WTC11 (cell line): ENCODE measurements around the gene CNPY1. TPM values are rescaled to one million over a fixed set of nuclear protein-coding genes. Genes with fewer than 3 reads are reported as not detected.

Source experiments
- ATAC-seq: fragments of 200-7000 bp; cut with Tn5 transposase; 2 replicates; pipeline ENCODE4 v1.10.0; 2021; ENCODE audit warnings: mild to moderate bottlenecking, moderate library complexity
- CTCF ChIA-PET: fragments of 300-600 bp; sonication (Branson Sonifier 250); formaldehyde crosslinking; loops from one replicate; lab custom pipeline; 2021; ENCODE audit warnings: antibody characterized with exemption; lab: Charles Lee
- POLR2A ChIA-PET: fragments of 350-600 bp; sonication (Branson Sonifier 250); formaldehyde crosslinking; loops from one replicate; lab custom pipeline; 2021; ENCODE audit warnings: antibody characterized with exemption; lab: Charles Lee
- DNase-seq: peaks from one replicate; pipeline ENCODE4 v3.0.0; 2021; ENCODE audit warnings: low spot score
- H3K27ac Mint-ChIP-seq: 2 replicates; pipeline ENCODE4 v1.8.0; 2021; ENCODE audit warnings: mixed read lengths
- H3K27me3 Mint-ChIP-seq: 2 replicates; pipeline ENCODE4 v1.8.0; 2021; ENCODE audit warnings: low read depth, mild to moderate bottlenecking, moderate library complexity, mixed read lengths
- H3K36me3 Mint-ChIP-seq: 2 replicates; pipeline ENCODE4 v1.8.0; 2021; ENCODE audit warnings: mixed read lengths
- H3K4me1 Mint-ChIP-seq: 2 replicates; pipeline ENCODE4 v1.8.0; 2022; ENCODE audit warnings: mixed read lengths
- H3K4me3 Mint-ChIP-seq: 2 replicates; pipeline ENCODE4 v1.8.0; 2021; ENCODE audit warnings: mild to moderate bottlenecking, moderate library complexity, mixed read lengths
- H3K9me3 Mint-ChIP-seq: 2 replicates; pipeline ENCODE4 v1.8.0; 2021; ENCODE audit warnings: mixed read lengths
- AFF4 ChIP-seq: sonication (generic); formaldehyde crosslinking; IDR thresholded peaks from 2 replicates; pipeline ENCODE4 v1.8.1; 2023; ENCODE audit warnings: mild to moderate bottlenecking, missing genetic modification reagents, borderline replicate concordance
- E2F5 ChIP-seq: sonication (generic); formaldehyde crosslinking; IDR thresholded peaks from 2 replicates; pipeline ENCODE4 v1.8.1; 2022; ENCODE audit warnings: mild to moderate bottlenecking, moderate library complexity, missing genetic modification reagents
- EMX1 ChIP-seq: fragments of 250-450 bp; sonication (Bioruptor Pico); IDR thresholded peaks from 2 replicates; pipeline ENCODE4 v1.8.0; 2021; ENCODE audit warnings: mild to moderate bottlenecking
- ERG ChIP-seq: fragments of 250-450 bp; sonication (Bioruptor Pico); IDR thresholded peaks from 2 replicates; pipeline ENCODE4 v1.8.0; 2021; ENCODE audit warnings: mild to moderate bottlenecking
- ETV6 ChIP-seq: sonication (generic); formaldehyde crosslinking; IDR thresholded peaks from 2 replicates; pipeline ENCODE4 v1.8.1; 2022; ENCODE audit warnings: mild to moderate bottlenecking, missing genetic modification reagents
- FOXJ3 ChIP-seq: sonication (generic); formaldehyde crosslinking; IDR thresholded peaks from 2 replicates; pipeline ENCODE4 v1.9.0; 2021; ENCODE audit warnings: missing genetic modification reagents, mild to moderate bottlenecking, borderline replicate concordance
- GABPB1 ChIP-seq: sonication (generic); formaldehyde crosslinking; IDR thresholded peaks from 2 replicates; pipeline ENCODE4 v1.8.1; 2023; ENCODE audit warnings: mild to moderate bottlenecking, missing genetic modification reagents
- GTF2I ChIP-seq: fragments of 250-450 bp; sonication (Bioruptor Pico); conservative IDR thresholded peaks from 2 replicates; pipeline ENCODE4 v1.4.0; 2021; ENCODE audit warnings: mild to moderate bottlenecking
- IRF2 ChIP-seq: sonication (generic); formaldehyde crosslinking; IDR thresholded peaks from 2 replicates; pipeline ENCODE4 v1.8.0; 2022; ENCODE audit warnings: low read depth, missing genetic modification reagents, borderline replicate concordance
- JUN ChIP-seq: sonication (generic); formaldehyde crosslinking; IDR thresholded peaks from 2 replicates; pipeline ENCODE4 v1.8.0; 2023; ENCODE audit warnings: mild to moderate bottlenecking, missing genetic modification reagents
- NFYB ChIP-seq: sonication (generic); formaldehyde crosslinking; conservative IDR thresholded peaks from 2 replicates; pipeline ENCODE4 v1.8.0; 2022; ENCODE audit warnings: low read depth, missing genetic modification reagents
- RORB ChIP-seq: fragments of 250-450 bp; sonication (Bioruptor Pico); IDR thresholded peaks from 2 replicates; pipeline ENCODE4 v1.9.0; 2021; ENCODE audit warnings: mild to moderate bottlenecking
- SMAD4 ChIP-seq: sonication (generic); formaldehyde crosslinking; IDR thresholded peaks from 2 replicates; pipeline ENCODE4 v1.8.0; 2022; ENCODE audit warnings: mild to moderate bottlenecking, missing genetic modification reagents
- STAT6 ChIP-seq: sonication (generic); formaldehyde crosslinking; conservative IDR thresholded peaks from 2 replicates; pipeline ENCODE4 v1.8.1; 2023; ENCODE audit warnings: mild to moderate bottlenecking, low read depth, missing genetic modification reagents, moderate library complexity
- ZBTB21 ChIP-seq: sonication (generic); formaldehyde crosslinking; IDR thresholded peaks from 2 replicates; pipeline ENCODE4 v1.8.1; 2023; ENCODE audit warnings: mild to moderate bottlenecking, missing genetic modification reagents, borderline replicate concordance
- ZNF138 ChIP-seq: sonication (generic); formaldehyde crosslinking; conservative IDR thresholded peaks from 2 replicates; pipeline ENCODE4 v1.8.1; 2022; ENCODE audit warnings: mild to moderate bottlenecking, moderate library complexity, missing genetic modification reagents
- ZNF317 ChIP-seq: sonication (generic); formaldehyde crosslinking; IDR thresholded peaks from 2 replicates; pipeline ENCODE4 v1.8.1; 2023; ENCODE audit warnings: low read depth, mild to moderate bottlenecking, moderate library complexity, missing genetic modification reagents, borderline replicate concordance
- ZNF416 ChIP-seq: fragments of 250-450 bp; sonication (Bioruptor Pico); IDR thresholded peaks from 2 replicates; pipeline ENCODE4 v1.9.0; 2021; ENCODE audit warnings: mild to moderate bottlenecking, inconsistent platforms
- ZNF532 ChIP-seq: fragments of 250-450 bp; sonication (Bioruptor Pico); IDR thresholded peaks from 2 replicates; pipeline ENCODE4 v1.9.0; 2021; ENCODE audit warnings: mild to moderate bottlenecking, borderline replicate concordance
- ZSCAN18 ChIP-seq: fragments of 250-450 bp; sonication (Bioruptor Pico); IDR thresholded peaks from 2 replicates; pipeline ENCODE4 v2.1.2; 2022; ENCODE audit warnings: mild to moderate bottlenecking, moderate library complexity
- total RNA-seq: library from RNA; stranded (reverse); gene quantifications from 3 replicates; pipeline ENCODE4 v1.2.3, GENCODE V29; 2021

Gene CNPY1
- total RNA-seq, 1 experiment from 2014 or later: 0.09 TPM

GRCh38 chr7:155551785-155552611, 5.6 kb upstream of the CNPY1 start (continued):
- TF ChIP-seq JUN (no peak), ETV6 (CRISPR knock-in tag) (no peak), IRF2 (no peak), FOXJ3 (CRISPR knock-in tag) (no peak), GTF2I (CRISPR knock-in tag) (no peak), AFF4 (no peak), STAT6 (CRISPR knock-in tag) (no peak)

- Mint-ChIP-seq H3K36me3 (no peaks in the 10 kb centered on the region), H3K4me3 (no peak overlapping the region), H3K4me1 (no peaks in the 10 kb centered on the region; the same call in 1 of the 2 replicates), H3K9me3 (peaks cover 9% of the 10 kb centered on the region), H3K27me3 (no peaks in the 10 kb centered on the region), H3K27ac (no peak overlapping the region)
- POLR2A ChIA-PET: no interaction called here
- DNase-seq (no peak), ATAC-seq (no peak)
- CTCF ChIA-PET: interaction anchor here (1.6 kb wide), 1 partner anchor 48 kb away, joined by 6 read pairs; no protein-coding TSS in a partner anchor
- TF ChIP-seq SMAD4: no peak
- TF ChIP-seq EMX1 (CRISPR knock-in tag): no peak
- no peak for TF ChIP-seq ZNF532
- no peak for TF ChIP-seq ZNF416
- TF ChIP-seq ZBTB21: no peak
- no peak for TF ChIP-seq NFYB (CRISPR knock-in tag)
- no peak for TF ChIP-seq RORB
- no peak for TF ChIP-seq ERG
- no peak for TF ChIP-seq ZNF317 (CRISPR knock-in tag)
- no peak for TF ChIP-seq ZSCAN18 (CRISPR knock-in tag)
- TF ChIP-seq ZNF138 (CRISPR knock-in tag): no peak
- TF ChIP-seq E2F5: no peak
- TF ChIP-seq GABPB1 (CRISPR knock-in tag): no peak
Observed at GRCh38 chr7:155550916-155551315, 4.6 kb upstream of the CNPY1 start.
